Natural killer cell (primary cell): ENCODE data around the gene PSMB11. TPM values are rescaled to one million over a fixed set of nuclear protein-coding genes. Genes with fewer than 3 reads are reported as not detected.
"Not testable (repeated sequence)": the region's sequence is repeated elsewhere in the genome, so short reads cannot be mapped to it uniquely, and the experiment has no call there.

ENCODE experiments used
- ATAC-seq, 3 donors: fragments of 150-1000 bp in 2 of 3; fragments of 200-7000 bp in 1 of 3; cut with Tn5 transposase; 1 replicate in 1 of 3; 2 replicates in 2 of 3; pipeline ENCODE4 v1.10.0; 2021; ENCODE audit warnings: mild to moderate bottlenecking in 2 of 3, moderate library complexity in 2 of 3
- DNase-seq, 2 donors: peaks; one replicate each; pipeline versions ENCODE4 v3.0.0 to v3.0.0-alpha.2; 2013 to 2021; ENCODE audit warnings: mixed read lengths in 1 of 2
- H3K27ac ChIP-seq: one replicate; pipeline ENCODE4 v1.5.1; 2013; ENCODE audit warnings: mild to moderate bottlenecking, low read length
- H3K27me3 ChIP-seq: one replicate; pipeline ENCODE4 v1.6.1; 2013; ENCODE audit warnings: low read length; ENCODE audit not compliant: control insufficient read depth, insufficient read depth
- H3K36me3 ChIP-seq: one replicate; pipeline ENCODE4 v1.6.1; 2013; ENCODE audit warnings: low read length; ENCODE audit not compliant: control insufficient read depth, insufficient read depth
- H3K4me1 ChIP-seq: one replicate; pipeline ENCODE4 v1.6.1; 2013; ENCODE audit warnings: low read length; ENCODE audit not compliant: control insufficient read depth, insufficient read depth
- H3K4me3 ChIP-seq: one replicate; pipeline ENCODE4 v1.5.1; 2013; ENCODE audit warnings: low read length
- H3K9me3 ChIP-seq: one replicate; pipeline ENCODE4 v1.6.1; 2013; ENCODE audit warnings: low read length; ENCODE audit not compliant: control insufficient read depth, insufficient read depth
- H3K27ac Mint-ChIP-seq, 2 donors: one replicate each; pipeline ENCODE4 v1.8.0; 2022; ENCODE audit warnings: mild to moderate bottlenecking in 2 of 2, mixed read lengths in 2 of 2, moderate library complexity in 1 of 2
- H3K27me3 Mint-ChIP-seq, 2 donors: one replicate each; pipeline ENCODE4 v1.8.0; 2022; ENCODE audit warnings: low read depth in 2 of 2, mixed read lengths in 2 of 2
- H3K36me3 Mint-ChIP-seq: one replicate; pipeline ENCODE4 v1.8.0; 2022; ENCODE audit warnings: mixed read lengths
- H3K4me1 Mint-ChIP-seq, 2 donors: one replicate each; pipeline ENCODE4 v1.8.0; 2022; ENCODE audit warnings: mixed read lengths in 2 of 2
- H3K4me3 Mint-ChIP-seq: one replicate; pipeline ENCODE4 v1.8.0; 2022; ENCODE audit warnings: mild to moderate bottlenecking, moderate library complexity, mixed read lengths
- H3K9me3 Mint-ChIP-seq, 2 donors: one replicate each; pipeline ENCODE4 v1.8.0; 2022; ENCODE audit warnings: mixed read lengths in 2 of 2
- WGBS: methylation state at CpG from one replicate; pipeline ENCODE4 v1.1.7; 2013; ENCODE audit warnings: missing lambda C conversion rate; ENCODE audit not compliant: insufficient coverage; 5-methylcytosine and 5-hydroxymethylcytosine counted together
- intact Hi-C: fragments of 100-400 bp; cut with micrococcal nuclease; formaldehyde crosslinking; loops from one replicate; pipeline ENCODE4 v1.14.2; 2022
- total RNA-seq, 4 donors: library from RNA; stranded (reverse); fragments of 120-200 nt in 1 of 4; gene quantifications; one replicate each; pipeline versions ENCODE4 v1.2.3 to v1.2.4, GENCODE V29; 2013 to 2022
- TF ChIP-seq, protein P1 (sequence below): fragments of 200-600 bp; IDR thresholded peaks from one replicate; pipeline ENCODE4 v1.8.0; 2022; ENCODE audit warnings: antibody characterized with exemption

The PSMB11 gene
- total RNA-seq, 3 donors from 2014 or later (not counting 1 experiment from before 2014, with no cell fraction given): not detected

DNA sequence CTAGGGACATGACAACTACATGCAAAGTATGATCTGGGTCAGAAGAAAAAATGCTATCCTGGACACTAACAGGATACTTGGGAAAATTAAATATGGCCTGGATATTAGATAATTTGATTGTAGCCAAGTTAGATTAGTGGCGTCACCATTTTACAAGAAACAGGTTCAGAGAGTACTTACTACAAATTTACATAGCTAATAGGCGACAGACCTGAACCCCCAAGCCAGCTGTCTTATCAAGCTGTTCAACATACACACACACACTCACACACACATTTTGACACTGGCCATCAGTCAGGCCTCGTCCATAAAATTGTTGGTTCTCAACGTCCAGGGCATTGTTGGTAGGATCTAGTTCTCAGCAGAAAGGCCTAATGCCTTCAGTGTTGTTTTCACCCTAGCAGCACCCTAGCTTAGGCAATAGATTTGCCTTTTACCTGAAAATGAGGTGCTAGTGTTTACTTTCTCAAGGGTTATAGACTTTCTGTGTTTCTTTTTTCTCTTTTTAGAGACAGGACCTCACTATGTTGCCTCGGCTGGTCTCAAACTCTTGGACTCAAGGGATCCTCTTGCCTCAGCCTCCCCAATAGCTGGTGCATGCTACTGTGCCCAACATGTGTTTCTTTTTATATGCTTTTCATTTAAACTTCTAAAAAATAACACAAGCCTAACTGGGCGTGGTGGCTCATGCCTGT is 28.8 kb upstream of the PSMB11 start:
- no peak overlapping the region for H3K27ac ChIP-seq
- H3K4me1 Mint-ChIP-seq: peaks cover 13 to 22% of the 10 kb centered on the region in 2 donors
- H3K4me3 Mint-ChIP-seq: no peak overlapping the region
- no peaks in the 10 kb centered on the region for H3K36me3 ChIP-seq
- H3K27ac Mint-ChIP-seq: peak overlapping the region in 1 of 2 donors; percentile 29
- no peaks in the 10 kb centered on the region for H3K27me3 ChIP-seq
- ATAC-seq (no peak), DNase-seq (no peak)
- intact Hi-C loops: no loop called here
- H3K9me3 Mint-ChIP-seq: no peaks in the 10 kb centered on the region
- TF ChIP-seq, protein P1, sequence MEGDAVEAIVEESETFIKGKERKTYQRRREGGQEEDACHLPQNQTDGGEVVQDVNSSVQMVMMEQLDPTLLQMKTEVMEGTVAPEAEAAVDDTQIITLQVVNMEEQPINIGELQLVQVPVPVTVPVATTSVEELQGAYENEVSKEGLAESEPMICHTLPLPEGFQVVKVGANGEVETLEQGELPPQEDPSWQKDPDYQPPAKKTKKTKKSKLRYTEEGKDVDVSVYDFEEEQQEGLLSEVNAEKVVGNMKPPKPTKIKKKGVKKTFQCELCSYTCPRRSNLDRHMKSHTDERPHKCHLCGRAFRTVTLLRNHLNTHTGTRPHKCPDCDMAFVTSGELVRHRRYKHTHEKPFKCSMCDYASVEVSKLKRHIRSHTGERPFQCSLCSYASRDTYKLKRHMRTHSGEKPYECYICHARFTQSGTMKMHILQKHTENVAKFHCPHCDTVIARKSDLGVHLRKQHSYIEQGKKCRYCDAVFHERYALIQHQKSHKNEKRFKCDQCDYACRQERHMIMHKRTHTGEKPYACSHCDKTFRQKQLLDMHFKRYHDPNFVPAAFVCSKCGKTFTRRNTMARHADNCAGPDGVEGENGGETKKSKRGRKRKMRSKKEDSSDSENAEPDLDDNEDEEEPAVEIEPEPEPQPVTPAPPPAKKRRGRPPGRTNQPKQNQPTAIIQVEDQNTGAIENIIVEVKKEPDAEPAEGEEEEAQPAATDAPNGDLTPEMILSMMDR: no peak
- WGBS: 95% methylated on average over 6 of the region's 6 CpGs
- no peak overlapping the region for H3K4me3 ChIP-seq
- H3K4me1 ChIP-seq: peaks cover 7% of the 10 kb centered on the region
- no peaks in the 10 kb centered on the region for H3K36me3 Mint-ChIP-seq
- no peaks in the 10 kb centered on the region for H3K9me3 ChIP-seq
- no peaks in the 10 kb centered on the region for H3K27me3 Mint-ChIP-seq

DNA sequence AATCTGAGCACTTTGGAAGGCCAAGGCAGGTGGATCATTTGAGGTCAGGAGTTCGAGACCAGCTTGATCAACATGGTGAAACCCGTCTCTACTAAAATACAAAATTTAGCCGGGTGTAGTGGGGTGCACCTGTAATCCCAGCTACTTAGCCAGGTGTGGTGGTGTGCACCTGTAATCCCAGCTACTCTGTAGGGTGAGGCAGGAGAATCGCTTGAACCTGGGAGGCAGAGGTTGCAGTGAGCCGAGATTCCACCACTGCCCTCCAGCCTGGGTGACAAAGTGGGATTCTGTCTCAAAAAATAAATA is 28.3 kb upstream of the PSMB11 start:
- H3K36me3 Mint-ChIP-seq, H3K27me3 Mint-ChIP-seq, DNase-seq, ATAC-seq, H3K4me3 Mint-ChIP-seq, H3K27ac ChIP-seq, H3K27me3 ChIP-seq, H3K9me3 ChIP-seq, H3K4me3 ChIP-seq, H3K4me1 ChIP-seq, H3K36me3 ChIP-seq, H3K27ac Mint-ChIP-seq, H3K9me3 Mint-ChIP-seq, intact Hi-C loops: not testable (repeated sequence)
- WGBS: 95% methylated on average over 4 of the region's 5 CpGs
- H3K4me1 Mint-ChIP-seq: peaks cover 10 to 19% of the 10 kb centered on the region in 2 donors

DNA sequence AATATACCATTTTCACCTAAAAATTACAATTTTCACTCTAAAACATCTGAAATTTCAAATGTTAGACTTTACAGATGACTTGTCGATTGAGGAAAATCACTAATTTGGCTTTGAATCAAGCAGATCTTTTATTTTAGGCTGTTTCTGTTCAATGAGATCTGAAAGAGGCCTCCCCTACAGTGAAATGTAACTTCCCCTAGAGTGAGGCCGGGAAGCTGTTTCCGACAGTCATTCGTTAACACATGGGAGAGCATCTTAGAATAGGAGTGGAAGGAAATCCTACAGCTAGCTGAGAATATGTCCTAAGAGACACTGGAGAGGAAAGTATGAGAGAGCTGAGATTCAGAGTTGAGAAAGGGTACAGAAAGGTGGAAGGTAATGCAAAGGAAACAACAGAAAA is 26.4 kb upstream of the PSMB11 start:
- Mint-ChIP-seq H3K9me3 (no peaks in the 10 kb centered on the region), H3K36me3 (no peaks in the 10 kb centered on the region), H3K4me1 (no peaks in the 10 kb centered on the region), H3K4me3 (no peak overlapping the region), H3K27ac (no peak overlapping the region), H3K27me3 (no peaks in the 10 kb centered on the region)
- intact Hi-C loops: no loop called here
- DNase-seq: no peak
- Histone ChIP-seq H3K4me3 (no peak overlapping the region), H3K27me3 (no peaks in the 10 kb centered on the region), H3K27ac (no peak overlapping the region), H3K36me3 (no peaks in the 10 kb centered on the region), H3K4me1 (no peaks in the 10 kb centered on the region), H3K9me3 (no peaks in the 10 kb centered on the region)
- TF ChIP-seq, protein P1: no peak
- no peak for ATAC-seq
- 76% methylated on average over 4 of the region's 4 CpGs for WGBS

DNA sequence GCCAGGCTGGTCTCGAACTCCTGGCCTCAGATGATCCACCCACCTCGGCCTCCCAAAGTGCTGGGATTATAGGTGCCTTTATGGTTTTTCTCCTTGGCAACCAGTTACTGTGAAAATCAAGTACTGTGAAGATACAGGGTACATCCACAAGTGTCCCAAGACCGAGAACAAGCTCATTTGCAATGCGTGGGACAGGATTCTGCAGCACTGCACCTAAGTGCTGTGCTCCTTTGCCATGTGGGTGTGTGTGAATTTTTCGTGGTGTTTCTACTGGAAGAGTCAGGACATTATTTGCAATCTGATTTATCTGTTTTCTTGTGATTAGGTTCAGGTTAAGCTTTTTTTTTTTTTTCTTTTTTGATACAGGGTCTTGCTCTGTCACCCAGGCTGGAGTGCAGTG is 24.9 kb upstream of the PSMB11 start:
- H3K4me1 Mint-ChIP-seq: no peaks in the 10 kb centered on the region
- no peaks in the 10 kb centered on the region for H3K9me3 ChIP-seq
- no peaks in the 10 kb centered on the region for H3K9me3 Mint-ChIP-seq
- H3K27me3 ChIP-seq: no peaks in the 10 kb centered on the region
- H3K4me3 Mint-ChIP-seq: no peak overlapping the region
- ATAC-seq (no peak), DNase-seq (no peak)
- WGBS: 97% methylated on average over 5 of the region's 5 CpGs
- no peaks in the 10 kb centered on the region for H3K4me1 ChIP-seq
- TF ChIP-seq, protein P1: no peak
- no peaks in the 10 kb centered on the region for H3K36me3 Mint-ChIP-seq
- H3K36me3 ChIP-seq: no peaks in the 10 kb centered on the region
- intact Hi-C loops: no loop called here
- no peak overlapping the region for H3K4me3 ChIP-seq
- no peaks in the 10 kb centered on the region for H3K27me3 Mint-ChIP-seq
- H3K27ac ChIP-seq: no peak overlapping the region
- H3K27ac Mint-ChIP-seq: no peak overlapping the region
